ENCODE data around the gene NUAK2.
A peak's percentile ranks its signal among the peaks of the same experiment; 100 is the strongest.
"Not testable (repeated sequence)": the region's sequence is repeated elsewhere in the genome, so short reads cannot be mapped to it uniquely, and the experiment has no call there.

The NUAK2 gene

GRCh38 chr1:205321162-205321958 lies at the start of gene NUAK2:
Gene NUAK2 (minus strand): TSS chr1:205321745. CDS start chr1:205321628, 117 bp downstream.
- peak; percentile 88 for DNase-seq (ENCODE audit: low spot score)

GRCh38 chr1:205370780-205371179 lies 49.2 kb upstream of the NUAK2 start:
- DNase-seq (ENCODE audit: low spot score) = no peak

DNA sequence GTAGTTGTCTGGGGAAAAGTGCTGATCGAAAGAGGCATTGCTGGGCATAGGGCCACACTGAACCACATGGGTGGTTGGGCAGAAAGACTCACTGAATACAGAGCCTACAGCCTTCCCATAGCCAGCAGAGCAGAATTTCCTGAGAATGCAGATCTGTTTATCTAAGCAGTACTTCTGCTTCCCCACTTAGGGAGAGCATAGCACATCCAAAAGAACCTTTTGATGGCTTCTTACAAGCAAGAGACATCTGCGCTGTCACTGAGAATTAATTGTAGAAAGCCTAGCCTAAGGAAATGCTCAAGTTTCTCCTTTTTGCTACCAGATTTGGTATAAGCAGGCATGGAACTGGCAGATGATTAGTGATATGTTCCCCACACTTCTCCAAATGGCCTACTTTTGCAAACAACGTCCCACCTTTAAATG lies 48.2 kb upstream of the NUAK2 start:
- no peak for DNase-seq (ENCODE audit: low spot score)

DNA sequence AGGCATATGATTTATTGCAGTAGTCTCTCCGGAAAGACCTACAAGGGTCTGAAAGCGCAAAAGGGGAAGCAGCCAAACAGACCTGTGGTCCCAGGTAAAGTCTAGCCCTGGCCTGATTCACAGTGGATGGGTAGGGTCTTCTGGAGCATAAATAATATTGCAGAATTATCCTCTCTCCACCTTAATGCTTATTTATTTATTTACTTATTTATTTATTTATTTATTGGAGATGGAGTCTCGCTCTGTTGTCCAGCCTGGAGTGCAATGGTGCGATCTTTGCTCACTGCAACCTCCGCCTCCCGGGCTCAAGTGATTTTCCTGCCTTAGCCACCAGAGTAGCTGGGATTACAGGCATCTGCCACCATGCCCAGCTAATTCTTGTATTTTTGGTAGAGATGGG lies 46.9 kb upstream of the NUAK2 start:
- no peak for DNase-seq (ENCODE audit: low spot score)

- DNase-seq (ENCODE audit: low spot score) = no peak
These were observed 44.5 kb upstream of the NUAK2 start for GRCh38 chr1:205365945-205366463.

DNA sequence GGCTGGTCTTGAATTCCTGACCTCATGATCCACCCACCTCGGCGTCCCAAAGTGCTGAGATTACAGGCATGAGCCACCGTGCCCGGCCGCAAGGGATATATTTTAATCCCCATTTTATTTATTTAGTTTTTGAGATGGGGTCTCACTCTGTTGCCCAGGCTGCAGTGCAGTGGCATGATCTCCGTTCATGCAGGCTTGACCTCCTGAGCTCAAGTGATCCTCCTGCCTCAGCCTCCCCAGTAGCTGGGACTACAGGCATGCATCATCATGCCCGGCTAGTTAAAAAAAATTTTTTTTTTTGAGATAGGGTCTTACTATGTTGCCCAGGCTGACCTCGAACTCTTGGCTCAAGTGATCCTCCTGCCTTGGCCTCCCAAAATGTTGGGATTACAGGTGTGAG lies 43.5 kb upstream of the NUAK2 start:
- DNase-seq (ENCODE audit: low spot score) = not testable (repeated sequence)

DNA sequence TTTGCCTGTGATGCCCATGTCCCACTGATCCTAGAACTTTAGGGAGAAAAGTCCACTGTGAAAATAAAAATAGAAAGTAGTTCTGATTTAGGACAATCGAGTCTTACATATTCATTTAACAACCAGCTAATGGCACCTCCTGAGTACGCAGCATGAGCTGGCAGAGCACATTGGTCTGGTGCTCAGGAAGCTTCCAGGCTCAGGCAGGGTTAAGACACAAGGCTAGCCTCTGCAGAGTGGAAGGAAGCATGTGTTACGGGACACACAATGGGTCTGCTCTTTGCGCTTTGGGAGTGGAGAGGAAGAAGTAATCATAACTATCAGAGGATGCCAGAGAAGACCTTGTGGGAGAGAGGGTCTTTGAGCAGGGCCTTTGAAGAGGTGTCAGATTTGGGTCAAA lies 39.3 kb upstream of the NUAK2 start:
- DNase-seq (ENCODE audit: low spot score) = no peak

DNA sequence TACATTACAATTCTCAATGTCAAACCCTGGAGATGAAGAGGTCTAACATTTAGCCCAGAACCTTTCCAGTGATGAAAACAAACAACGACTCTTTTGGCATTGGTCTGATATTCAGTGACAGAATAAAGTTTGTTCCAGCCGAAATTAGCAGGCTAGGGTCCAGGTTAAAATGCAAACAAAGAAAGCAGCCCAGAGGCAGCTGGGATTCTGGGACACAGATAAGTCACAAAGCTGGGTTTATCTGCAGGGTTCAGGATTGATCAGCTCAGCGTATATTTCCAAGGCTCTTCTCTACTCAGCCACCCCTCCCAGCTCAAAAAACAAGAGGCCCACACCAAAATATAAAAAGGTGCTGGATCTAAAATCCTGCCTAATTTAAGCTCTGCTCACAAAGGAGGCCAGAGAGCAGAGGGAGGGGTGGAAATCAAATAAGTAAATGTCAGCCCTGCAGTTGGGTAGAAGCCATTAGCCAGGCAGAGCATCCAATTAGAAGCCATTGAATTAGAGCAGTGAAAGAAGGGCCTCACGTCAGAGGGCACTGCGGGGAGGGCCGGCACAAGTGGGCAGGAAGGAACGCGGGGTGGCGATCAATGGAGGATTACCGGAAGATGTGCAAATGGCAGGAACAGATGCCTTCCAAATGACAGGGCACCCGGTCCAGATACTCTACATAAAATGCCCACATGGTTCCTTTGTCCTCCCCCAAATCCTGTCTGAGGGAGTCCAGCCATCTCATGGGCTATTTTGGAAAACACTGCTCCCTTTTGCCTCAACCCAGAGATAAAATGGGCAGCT lies 38.4 kb upstream of the NUAK2 start:
- DNase-seq (ENCODE audit: low spot score) = no peak

DNA sequence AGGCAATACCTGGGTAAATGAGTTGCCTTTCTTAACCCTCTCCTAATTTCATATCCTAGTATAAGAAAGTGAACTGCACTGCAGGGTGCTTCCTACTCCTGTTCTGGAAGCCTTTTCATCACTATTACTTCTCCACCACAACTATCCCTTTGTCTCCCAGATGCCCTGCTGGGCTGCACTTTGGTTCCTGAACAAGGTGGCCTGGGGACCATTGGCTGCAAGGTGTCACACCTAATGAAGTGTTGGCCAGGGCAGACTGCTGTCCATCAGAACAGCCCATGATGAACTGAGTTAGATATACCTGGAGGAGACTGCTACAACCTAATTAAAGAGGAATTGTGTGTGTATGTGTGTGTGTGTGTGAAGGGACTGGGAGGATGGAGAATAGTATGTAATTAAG lies 37.0 kb upstream of the NUAK2 start:
- no peak for DNase-seq (ENCODE audit: low spot score)

- no peak for DNase-seq (ENCODE audit: low spot score)
These were observed 36.0 kb upstream of the NUAK2 start for GRCh38 chr1:205357567-205357966.

DNA sequence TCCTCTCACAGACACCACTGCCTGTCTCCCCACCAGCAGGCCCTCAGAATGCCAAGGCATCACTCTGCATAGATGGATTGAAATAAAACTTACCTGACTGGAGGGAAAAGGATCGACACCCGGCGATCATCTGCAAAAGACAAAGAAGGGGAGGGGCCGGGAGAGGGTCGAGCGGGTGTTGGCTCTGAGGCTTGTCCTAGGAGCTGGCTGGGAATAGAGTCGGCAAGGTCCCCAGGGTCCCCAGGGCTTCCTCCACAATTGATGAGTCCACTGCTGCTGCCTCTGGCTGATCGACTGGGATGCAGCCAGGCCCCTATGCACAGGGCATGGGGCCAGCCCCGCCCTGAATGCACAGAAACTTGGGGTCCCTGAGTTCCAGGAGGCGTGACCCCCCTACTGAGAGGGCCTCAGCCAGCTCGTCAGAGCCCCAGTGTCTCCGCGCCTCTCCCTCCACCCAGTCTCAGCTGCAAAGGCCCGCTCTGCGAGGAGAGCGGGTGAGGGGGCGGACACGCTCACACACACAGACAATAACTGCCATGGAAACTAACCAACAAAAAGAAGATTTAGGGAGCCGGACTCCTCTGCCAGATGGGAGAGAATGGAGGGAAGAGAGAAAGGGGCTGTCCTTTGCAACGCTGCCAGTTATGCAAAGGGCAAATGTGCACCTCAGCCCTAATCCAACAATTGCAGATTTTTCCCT lies 35.0 kb upstream of the NUAK2 start, which contains the start of gene KLHDC8A:
Gene KLHDC8A, minus strand, starts transcription at position 483 of the 700 bp plus-strand sequence. CDS start 13,318 bp downstream, outside the sequence.
- peak; percentile 73 for DNase-seq (ENCODE audit: low spot score)

- no peak for DNase-seq (ENCODE audit: low spot score)
These were observed 33.5 kb upstream of the NUAK2 start for GRCh38 chr1:205355075-205355453.

GRCh38 chr1:205354259-205355074 lies 32.9 kb upstream of the NUAK2 start:
- DNase-seq (ENCODE audit: low spot score) = no peak

DNA sequence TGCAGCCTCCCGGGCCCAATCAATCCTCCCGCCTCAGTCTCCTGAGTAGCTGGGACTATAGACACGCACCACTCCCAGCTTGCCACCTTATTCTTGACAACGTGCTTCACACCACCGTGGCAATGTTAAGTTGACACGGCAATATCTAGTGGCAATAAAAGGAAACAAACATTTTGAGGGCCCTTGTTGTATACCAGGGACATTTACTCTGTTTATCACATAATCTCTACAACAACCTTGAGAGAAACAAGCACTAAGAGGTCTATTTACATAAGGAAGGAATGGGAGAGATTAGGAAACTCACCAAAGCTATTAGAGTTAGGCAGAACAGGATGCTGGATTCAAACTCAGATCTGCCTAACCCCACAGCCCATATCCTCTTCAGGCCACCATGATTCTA lies 32.1 kb upstream of the NUAK2 start:
- DNase-seq (ENCODE audit: low spot score) = no peak

DNA sequence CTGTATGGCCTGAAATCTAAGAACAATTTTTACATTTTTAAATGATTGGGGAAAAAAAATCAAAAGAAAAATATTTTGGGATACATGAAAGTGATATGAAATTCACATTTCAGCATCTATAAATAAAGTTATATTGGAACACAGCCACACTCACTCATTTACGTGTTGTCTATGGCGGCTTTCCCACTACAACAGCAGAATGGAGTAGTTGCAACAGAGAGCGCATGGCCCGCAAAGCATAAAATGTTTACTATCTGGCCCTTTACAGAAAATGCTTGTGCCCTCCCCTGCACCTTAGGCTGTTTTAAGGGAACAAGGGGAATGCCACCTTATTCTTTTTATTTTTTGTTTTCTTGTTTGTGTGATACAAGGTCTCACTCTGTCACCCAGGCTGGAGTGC lies 31.6 kb upstream of the NUAK2 start:
- DNase-seq (ENCODE audit: low spot score) = no peak

DNA sequence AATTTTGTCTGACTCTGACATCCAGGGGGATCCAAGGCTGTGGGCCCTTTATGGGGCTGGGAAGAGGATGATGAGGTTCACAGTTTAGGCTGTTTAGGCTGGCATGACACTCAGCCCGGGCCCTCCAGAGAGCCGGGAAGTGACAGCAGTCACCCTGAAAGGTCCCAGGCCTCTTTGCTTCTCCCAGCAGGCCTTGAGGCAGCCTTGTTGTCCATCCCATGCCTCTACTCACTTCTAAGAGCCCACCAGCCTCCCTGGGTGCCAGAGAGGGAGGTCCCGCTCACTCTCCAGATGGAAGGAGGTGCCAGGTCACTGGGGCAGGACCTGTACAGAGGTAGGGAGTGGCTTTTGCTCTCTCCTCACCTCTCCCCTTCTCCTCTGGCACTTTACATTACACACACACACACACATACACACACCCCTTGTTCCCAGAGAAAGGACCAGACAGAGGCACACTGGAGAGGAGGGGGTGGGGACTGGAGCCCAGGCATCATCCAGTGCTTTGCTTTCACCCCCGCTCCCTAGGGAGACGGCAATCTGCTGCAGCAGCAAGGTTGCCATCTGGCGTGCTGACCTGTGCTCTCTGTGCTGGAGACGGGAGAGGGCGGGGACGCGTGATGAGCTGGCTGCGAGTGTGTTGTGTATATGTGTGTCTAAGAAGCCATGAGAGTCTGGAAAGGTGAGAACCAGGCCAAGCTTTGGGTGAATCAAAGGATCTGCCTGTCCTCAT lies 30.6 kb upstream of the NUAK2 start:
- no peak for DNase-seq (ENCODE audit: low spot score)

DNA sequence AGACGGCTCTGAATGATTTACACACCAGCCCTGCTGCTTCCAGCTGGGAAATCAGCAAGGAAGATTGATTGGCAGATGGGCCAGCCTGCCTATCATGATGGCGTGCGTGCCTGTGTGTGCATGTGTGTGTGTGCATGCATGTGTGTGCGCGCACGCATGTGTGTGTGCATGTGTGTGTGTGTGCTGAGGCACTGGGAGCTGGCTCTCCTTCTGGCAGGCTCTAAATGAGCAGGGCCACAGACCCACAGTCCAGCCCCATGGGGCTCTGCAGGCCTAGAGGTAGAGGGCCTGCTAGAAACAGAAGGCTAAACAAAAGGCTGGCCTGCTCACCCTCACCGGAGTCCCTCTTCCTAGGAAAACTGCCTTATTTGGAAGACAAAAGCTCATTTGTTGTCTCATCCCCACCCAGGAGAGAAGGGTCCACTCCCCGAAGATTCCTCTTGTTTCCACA lies 29.2 kb upstream of the NUAK2 start:
- DNase-seq (ENCODE audit: low spot score) = no peak

DNA sequence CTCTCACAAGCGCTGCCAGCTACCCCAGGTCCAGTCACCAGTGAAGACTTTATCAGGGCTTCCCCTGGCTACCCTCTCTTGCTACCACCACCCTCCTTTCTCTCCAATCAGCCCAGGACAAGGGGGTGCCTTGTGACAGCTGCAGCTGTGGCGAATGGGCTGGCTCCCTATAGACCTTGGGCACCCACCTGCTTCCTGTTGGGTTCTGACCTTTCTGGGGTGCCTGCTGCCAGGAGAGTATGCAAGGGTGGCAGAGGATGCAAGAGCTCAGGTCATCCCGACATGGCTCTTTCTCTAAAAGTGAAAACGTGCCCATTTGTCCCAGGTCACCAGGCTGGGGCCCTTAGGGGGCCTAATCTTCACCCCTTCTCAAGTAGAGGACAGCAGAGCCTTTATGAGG lies 28.6 kb upstream of the NUAK2 start:
- no peak for DNase-seq (ENCODE audit: low spot score)

DNA sequence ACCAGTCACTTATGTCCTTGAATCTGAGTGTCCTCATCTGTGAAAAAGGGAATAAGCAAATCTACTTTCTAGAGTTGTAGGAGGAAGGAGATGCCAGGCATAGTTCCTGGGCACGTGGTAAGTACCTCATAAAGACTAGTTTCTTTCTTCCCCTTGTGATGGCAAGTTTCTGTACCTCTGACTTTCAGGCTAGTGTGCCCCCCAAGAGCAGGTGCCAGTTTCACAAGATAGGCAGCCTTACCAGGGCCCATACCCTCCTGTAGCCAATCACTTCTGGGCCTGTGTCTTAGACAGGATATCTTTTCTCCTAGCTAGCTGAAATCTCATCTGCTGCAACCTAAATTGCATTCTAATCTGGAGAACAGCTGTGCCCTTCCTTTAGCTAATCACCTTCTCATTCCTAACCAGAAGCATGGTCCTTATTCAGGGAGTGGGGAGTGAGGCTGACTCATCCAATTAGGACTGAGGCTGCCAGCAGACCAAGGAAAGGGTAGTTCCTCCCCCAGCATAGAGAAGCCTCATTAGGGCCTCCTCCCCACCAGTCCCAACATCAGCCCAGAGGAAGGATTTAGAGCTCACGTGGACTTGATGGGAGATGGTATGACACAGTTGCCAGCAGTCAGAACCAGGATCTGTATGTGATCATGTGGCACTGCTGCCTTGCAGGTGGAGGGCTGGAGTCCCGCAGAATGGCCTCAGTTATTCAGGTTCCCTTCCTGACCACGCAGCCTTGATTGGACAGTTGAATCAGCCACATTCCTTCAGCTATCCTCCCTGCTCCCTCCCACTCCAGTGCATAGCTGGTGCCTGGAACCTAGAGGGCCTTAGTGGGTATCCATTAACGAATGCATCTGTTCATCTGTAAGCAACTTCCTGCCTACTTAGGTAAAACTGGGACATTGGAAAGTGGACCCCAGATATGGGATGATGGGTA lies 27.3 kb upstream of the NUAK2 start:
- DNase-seq (ENCODE audit: low spot score) = no peak

All from left forelimb (tissue), 1 donor.